Adrenal gland (tissue), 5 donors: ENCODE measurements around the gene PHYHD1.

ENCODE experiments used
- POLR2A ChIP-seq, 2 donors: fragments of 450-650 bp; IDR thresholded peaks; one replicate each; pipeline ENCODE4 v1.6.1; 2017; ENCODE audit warnings: antibody characterized with exemption in 2 of 2, mild to moderate bottlenecking in 2 of 2, moderate library complexity in 1 of 2
- TF ChIP-seq, protein P1 (sequence below), 6 experiments: fragments of 450-650 bp in 4 of 6; fragments of 200-600 bp in 2 of 6; sonication (generic) in 1 of 6; IDR thresholded peaks; 1 replicate in 5 of 6; 2 replicates in 1 of 6; pipeline versions ENCODE4 v1.5.1 to v1.8.0; 2016 to 2021; ENCODE audit warnings: antibody characterized with exemption in 6 of 6, mild to moderate bottlenecking in 2 of 6, moderate library complexity in 1 of 6
- donor health status: DM: no; HTN: no; CAD: no.

- TF ChIP-seq, protein P1, sequence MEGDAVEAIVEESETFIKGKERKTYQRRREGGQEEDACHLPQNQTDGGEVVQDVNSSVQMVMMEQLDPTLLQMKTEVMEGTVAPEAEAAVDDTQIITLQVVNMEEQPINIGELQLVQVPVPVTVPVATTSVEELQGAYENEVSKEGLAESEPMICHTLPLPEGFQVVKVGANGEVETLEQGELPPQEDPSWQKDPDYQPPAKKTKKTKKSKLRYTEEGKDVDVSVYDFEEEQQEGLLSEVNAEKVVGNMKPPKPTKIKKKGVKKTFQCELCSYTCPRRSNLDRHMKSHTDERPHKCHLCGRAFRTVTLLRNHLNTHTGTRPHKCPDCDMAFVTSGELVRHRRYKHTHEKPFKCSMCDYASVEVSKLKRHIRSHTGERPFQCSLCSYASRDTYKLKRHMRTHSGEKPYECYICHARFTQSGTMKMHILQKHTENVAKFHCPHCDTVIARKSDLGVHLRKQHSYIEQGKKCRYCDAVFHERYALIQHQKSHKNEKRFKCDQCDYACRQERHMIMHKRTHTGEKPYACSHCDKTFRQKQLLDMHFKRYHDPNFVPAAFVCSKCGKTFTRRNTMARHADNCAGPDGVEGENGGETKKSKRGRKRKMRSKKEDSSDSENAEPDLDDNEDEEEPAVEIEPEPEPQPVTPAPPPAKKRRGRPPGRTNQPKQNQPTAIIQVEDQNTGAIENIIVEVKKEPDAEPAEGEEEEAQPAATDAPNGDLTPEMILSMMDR (IDR thresholded peaks at IDR 0.05) = no peak
- TF ChIP-seq POLR2A (IDR thresholded peaks at IDR 0.05) = no peak
Measured at GRCh38 chr9:128929560-128929959, 8.8 kb downstream of the PHYHD1 start.
